Cardiac muscle cell (in vitro differentiated cells and primary cell): ENCODE results near the gene RBM39. TPM values are rescaled to one million over a fixed set of nuclear protein-coding genes. Genes with fewer than 3 reads are reported as not detected.
"Not testable (repeated sequence)": the region's sequence is repeated elsewhere in the genome, so short reads cannot be mapped to it uniquely, and the experiment has no call there.

Experiments
- DNase-seq, 2 donors: peaks; one replicate each; pipeline versions ENCODE4 v3.0.0 to v3.0.0-alpha.2; 2010 to 2017; ENCODE audit warnings: low read depth in 1 of 2, low spot score in 1 of 2
- H3K27ac ChIP-seq: fragments of 200-600 bp; sonication (generic); 2 replicates; pipeline ENCODE4 v1.5.1; 2016
- H3K27me3 ChIP-seq: fragments of 200-600 bp; sonication (generic); 2 replicates; pipeline ENCODE4 v1.6.0; 2016; ENCODE audit warnings: control low read depth
- H3K36me3 ChIP-seq: fragments of 200-600 bp; sonication (generic); 2 replicates; pipeline ENCODE4 v1.5.1; 2016; ENCODE audit warnings: control low read depth
- H3K4me1 ChIP-seq: fragments of 200-600 bp; sonication (generic); 2 replicates; pipeline ENCODE4 v1.8.1; 2017; ENCODE audit warnings: low read depth, mild to moderate bottlenecking, mixed run types
- H3K4me3 ChIP-seq: fragments of 200-600 bp; sonication (generic); 2 replicates; pipeline ENCODE4 v1.5.1; 2016; ENCODE audit warnings: mild to moderate bottlenecking
- H3K9me3 ChIP-seq: fragments of 200-600 bp; sonication (generic); 2 replicates; pipeline ENCODE4 v1.5.1; 2017; ENCODE audit warnings: low read depth, mild to moderate bottlenecking, control low read depth
- polyA plus RNA-seq: library from polyadenylated mRNA; unstranded; fragments of >200 nt; fragmentation: Nextera tagmentation; extraction: Ambion mirVana; gene quantifications from 2 replicates; pipeline ENCODE4 v1.2.1, GENCODE V29; 2016
- total RNA-seq: library from RNA; depleted of rRNA; stranded (reverse); fragments of >200 nt; gene quantifications from 2 replicates; pipeline ENCODE4 v1.2.3, GENCODE V29; 2016
- TF ChIP-seq, protein P1 (sequence below): IDR thresholded peaks from 2 replicates; pipeline ENCODE4 v1.5.1; 2012; ENCODE audit warnings: low read depth, mild to moderate bottlenecking, low read length

Gene RBM39
- total and polyA plus RNA-seq, 2 experiments from 2014 or later: 202 to 299 TPM

DNA sequence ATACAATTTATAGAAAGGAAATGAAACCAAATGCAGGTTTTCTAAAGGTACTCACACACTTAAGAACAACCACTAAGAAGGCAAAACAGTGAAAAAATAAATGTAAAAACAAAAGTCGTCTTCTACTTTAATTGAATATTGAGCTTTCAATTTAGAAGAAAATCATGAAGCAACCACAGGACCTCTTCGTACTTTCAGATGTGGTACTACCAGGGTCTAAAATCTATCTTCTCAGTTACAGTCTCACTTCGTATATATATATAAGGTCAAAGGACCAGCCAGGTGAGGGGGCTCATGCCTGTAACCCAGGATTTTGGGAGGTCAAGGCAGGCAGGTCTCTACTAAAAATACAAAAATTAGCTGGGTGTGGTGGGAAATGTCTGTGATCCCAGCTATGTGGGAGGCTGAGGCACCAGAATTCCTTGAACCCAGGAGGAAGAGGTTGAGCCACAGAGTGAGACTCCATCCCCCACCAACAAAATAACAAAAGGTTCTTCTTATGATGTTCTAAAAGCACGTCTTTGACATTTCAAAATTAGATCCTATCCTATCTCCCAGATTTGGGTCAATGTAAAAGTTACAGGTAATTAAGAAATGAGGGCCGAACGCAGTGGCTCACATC lies 30.4 kb downstream of the RBM39 start:
- Histone ChIP-seq H3K4me3 (no peak overlapping the region), H3K4me1 (no peaks in the 10 kb centered on the region), H3K27me3 (no peaks in the 10 kb centered on the region), H3K36me3 (peaks cover 91% of the 10 kb centered on the region), H3K27ac (no peak overlapping the region), H3K9me3 (no peaks in the 10 kb centered on the region)
- no peak for DNase-seq
- TF ChIP-seq, protein P1, sequence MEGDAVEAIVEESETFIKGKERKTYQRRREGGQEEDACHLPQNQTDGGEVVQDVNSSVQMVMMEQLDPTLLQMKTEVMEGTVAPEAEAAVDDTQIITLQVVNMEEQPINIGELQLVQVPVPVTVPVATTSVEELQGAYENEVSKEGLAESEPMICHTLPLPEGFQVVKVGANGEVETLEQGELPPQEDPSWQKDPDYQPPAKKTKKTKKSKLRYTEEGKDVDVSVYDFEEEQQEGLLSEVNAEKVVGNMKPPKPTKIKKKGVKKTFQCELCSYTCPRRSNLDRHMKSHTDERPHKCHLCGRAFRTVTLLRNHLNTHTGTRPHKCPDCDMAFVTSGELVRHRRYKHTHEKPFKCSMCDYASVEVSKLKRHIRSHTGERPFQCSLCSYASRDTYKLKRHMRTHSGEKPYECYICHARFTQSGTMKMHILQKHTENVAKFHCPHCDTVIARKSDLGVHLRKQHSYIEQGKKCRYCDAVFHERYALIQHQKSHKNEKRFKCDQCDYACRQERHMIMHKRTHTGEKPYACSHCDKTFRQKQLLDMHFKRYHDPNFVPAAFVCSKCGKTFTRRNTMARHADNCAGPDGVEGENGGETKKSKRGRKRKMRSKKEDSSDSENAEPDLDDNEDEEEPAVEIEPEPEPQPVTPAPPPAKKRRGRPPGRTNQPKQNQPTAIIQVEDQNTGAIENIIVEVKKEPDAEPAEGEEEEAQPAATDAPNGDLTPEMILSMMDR: no peak

DNA sequence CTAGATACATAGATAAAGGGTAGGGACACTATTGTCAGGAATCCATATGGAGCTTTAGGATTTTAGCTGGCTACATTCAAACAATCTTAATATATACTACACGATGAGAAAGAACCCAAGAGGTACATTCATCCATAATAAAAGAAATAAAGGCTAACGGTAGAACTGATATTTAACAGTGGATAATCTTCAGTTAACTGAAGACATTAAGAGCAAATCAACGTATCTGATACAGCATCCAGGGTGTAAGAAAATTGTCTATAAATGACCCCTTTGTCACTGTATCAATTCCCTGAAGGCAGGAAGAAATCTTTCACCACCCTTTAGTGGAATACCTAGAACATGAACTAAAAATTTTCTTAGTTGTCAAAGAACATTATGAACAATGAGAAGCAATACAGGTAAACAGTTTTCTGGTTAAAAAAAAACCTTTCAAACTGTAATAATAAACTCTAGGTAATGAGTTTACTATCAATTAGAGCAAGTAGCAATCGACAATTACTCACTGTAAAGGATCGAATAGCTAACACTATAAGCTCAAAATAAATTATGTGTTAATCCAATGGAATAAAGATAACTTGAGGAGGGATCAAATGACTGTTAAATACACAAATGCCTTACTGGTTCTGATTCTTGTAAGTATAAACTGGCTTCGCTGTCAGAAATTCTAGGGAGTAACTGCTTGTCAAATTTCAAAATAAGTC lies 31.0 kb downstream of the RBM39 start:
- Histone ChIP-seq H3K9me3 (no peaks in the 10 kb centered on the region), H3K27ac (no peak overlapping the region), H3K36me3 (peaks cover 91% of the 10 kb centered on the region), H3K27me3 (no peaks in the 10 kb centered on the region), H3K4me3 (no peak overlapping the region), H3K4me1 (no peaks in the 10 kb centered on the region)
- no peak for DNase-seq
- TF ChIP-seq, protein P1: no peak

GRCh38 chr20:35710039-35710438 lies 32.0 kb downstream of the RBM39 start:
- no peaks in the 10 kb centered on the region for H3K9me3 ChIP-seq

GRCh38 chr20:35709259-35709658 lies 32.8 kb downstream of the RBM39 start:
- peak overlapping the region; percentile 35 for H3K27ac ChIP-seq
- H3K4me1 ChIP-seq: no peaks in the 10 kb centered on the region
- no peaks in the 10 kb centered on the region for H3K9me3 ChIP-seq
- H3K36me3 ChIP-seq: peaks cover 93% of the 10 kb centered on the region
- no peaks in the 10 kb centered on the region for H3K27me3 ChIP-seq
- TF ChIP-seq, protein P1: no peak
- DNase-seq: no peak
- H3K4me3 ChIP-seq: no peak overlapping the region

More at GRCh38 chr20:35710039-35710438, 32.0 kb downstream of the RBM39 start:
- Histone ChIP-seq H3K36me3 (peaks cover 93% of the 10 kb centered on the region), H3K4me1 (no peaks in the 10 kb centered on the region), H3K27ac (peak overlapping the region; percentile 7), H3K27me3 (no peaks in the 10 kb centered on the region), H3K4me3 (no peak overlapping the region)
- no peak for DNase-seq
- TF ChIP-seq, protein P1: no peak

GRCh38 chr20:35708502-35708901 lies 33.6 kb downstream of the RBM39 start:
- no peak overlapping the region for H3K27ac ChIP-seq
- DNase-seq: no peak
- H3K36me3 ChIP-seq: peaks cover 93% of the 10 kb centered on the region
- no peaks in the 10 kb centered on the region for H3K4me1 ChIP-seq
- H3K4me3 ChIP-seq: no peak overlapping the region
- no peaks in the 10 kb centered on the region for H3K27me3 ChIP-seq
- H3K9me3 ChIP-seq: no peaks in the 10 kb centered on the region
- TF ChIP-seq, protein P1: no peak

DNA sequence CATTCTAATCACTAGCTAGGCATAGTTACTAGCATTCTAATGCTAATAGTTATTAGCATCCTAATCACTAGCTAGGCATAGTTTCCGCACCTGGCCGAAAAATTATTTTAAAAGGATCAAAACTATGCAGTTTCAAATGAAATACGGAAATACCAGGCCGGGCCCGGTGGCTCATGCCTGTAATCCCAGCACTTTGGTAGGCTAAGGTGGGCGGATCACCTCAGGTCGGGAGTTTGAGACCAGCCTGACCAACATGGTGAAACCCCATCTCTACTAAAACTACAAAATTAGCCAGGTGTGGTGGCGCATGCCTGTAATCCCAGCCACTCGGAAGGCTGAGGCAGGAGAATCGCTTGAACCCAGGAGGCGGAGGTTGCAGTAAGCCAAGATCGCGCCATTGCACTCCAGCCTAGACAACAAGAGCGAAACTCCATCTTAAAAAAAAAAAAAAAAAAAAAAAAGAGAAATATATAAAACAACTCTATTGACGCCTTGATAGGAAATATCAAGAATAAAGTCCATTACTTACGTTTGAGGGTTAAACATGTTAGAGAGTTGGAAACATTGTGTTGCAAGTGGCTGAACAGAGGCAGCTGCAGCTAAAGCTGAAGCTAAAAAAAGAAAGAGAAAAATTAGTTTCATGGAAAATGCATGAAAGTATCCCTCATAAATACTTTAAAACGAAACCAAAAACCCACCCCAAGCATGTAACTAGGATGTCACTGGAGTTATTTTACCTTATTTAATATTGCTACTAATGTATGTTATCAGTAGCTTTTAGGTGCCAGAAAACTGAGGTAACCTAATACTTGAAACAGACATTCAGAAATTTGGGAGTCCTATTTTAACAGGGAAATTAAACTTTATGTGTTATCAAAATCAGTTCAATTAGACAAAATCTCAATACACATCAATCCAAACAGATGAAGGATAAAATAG lies 35.2 kb downstream of the RBM39 start:
- not testable (repeated sequence) for H3K27me3 ChIP-seq, H3K4me1 ChIP-seq, H3K9me3 ChIP-seq, H3K4me3 ChIP-seq, H3K27ac ChIP-seq, DNase-seq
- peaks cover 96% of the 10 kb centered on the region for H3K36me3 ChIP-seq

GRCh38 chr20:35705894-35706293 lies 36.2 kb downstream of the RBM39 start:
- not testable (repeated sequence) for H3K9me3 ChIP-seq, H3K27me3 ChIP-seq, H3K4me3 ChIP-seq, DNase-seq, H3K4me1 ChIP-seq, H3K27ac ChIP-seq
- H3K36me3 ChIP-seq: peaks cover 91% of the 10 kb centered on the region
